Adrenal gland (tissue), 5 donors: ENCODE results near the gene AXIN1.

Experiments
- POLR2A ChIP-seq, 2 donors: fragments of 450-650 bp; IDR thresholded peaks; one replicate each; pipeline ENCODE4 v1.6.1; 2017; ENCODE audit warnings: antibody characterized with exemption in 2 of 2, mild to moderate bottlenecking in 2 of 2, moderate library complexity in 1 of 2
- TF ChIP-seq, protein P1 (sequence below), 6 experiments: fragments of 450-650 bp in 4 of 6; fragments of 200-600 bp in 2 of 6; sonication (generic) in 1 of 6; IDR thresholded peaks; 1 replicate in 5 of 6; 2 replicates in 1 of 6; pipeline versions ENCODE4 v1.5.1 to v1.8.0; 2016 to 2021; ENCODE audit warnings: antibody characterized with exemption in 6 of 6, mild to moderate bottlenecking in 2 of 6, moderate library complexity in 1 of 6
- donor health status: DM: no; HTN: no; CAD: no.

DNA sequence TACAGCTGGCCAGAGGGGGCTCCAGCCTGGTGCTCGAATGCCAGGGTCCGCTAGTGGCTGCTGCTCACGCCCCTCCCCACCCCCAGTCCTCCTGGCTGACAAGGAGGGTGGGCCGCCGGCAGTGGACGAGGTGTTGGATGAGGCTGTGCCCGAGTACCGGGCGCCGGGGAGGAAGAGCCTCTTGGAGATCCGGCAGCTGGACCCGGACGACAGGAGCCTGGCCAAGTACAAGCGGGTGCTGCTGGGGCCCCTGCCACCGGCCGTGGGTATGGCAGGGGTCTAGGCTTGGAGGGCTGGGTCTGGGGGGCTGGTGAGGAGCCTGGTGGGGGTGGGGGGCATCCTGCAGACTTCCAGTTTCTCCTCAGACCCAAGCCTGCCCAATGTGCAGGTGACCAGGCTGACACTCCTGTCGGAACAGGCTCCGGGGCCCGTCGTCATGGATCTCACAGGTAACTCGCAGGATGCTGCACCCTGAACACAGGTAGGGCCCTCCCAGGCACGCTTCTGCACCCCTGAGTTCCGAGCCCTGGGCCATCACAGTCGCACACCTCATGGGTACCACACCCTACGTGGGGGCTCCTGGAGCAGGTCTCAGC lies 70.8 kb downstream of the AXIN1 start:
- TF ChIP-seq, protein P1, sequence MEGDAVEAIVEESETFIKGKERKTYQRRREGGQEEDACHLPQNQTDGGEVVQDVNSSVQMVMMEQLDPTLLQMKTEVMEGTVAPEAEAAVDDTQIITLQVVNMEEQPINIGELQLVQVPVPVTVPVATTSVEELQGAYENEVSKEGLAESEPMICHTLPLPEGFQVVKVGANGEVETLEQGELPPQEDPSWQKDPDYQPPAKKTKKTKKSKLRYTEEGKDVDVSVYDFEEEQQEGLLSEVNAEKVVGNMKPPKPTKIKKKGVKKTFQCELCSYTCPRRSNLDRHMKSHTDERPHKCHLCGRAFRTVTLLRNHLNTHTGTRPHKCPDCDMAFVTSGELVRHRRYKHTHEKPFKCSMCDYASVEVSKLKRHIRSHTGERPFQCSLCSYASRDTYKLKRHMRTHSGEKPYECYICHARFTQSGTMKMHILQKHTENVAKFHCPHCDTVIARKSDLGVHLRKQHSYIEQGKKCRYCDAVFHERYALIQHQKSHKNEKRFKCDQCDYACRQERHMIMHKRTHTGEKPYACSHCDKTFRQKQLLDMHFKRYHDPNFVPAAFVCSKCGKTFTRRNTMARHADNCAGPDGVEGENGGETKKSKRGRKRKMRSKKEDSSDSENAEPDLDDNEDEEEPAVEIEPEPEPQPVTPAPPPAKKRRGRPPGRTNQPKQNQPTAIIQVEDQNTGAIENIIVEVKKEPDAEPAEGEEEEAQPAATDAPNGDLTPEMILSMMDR (IDR thresholded peaks at IDR 0.05) = no peak
- TF ChIP-seq POLR2A (IDR thresholded peaks at IDR 0.05) = no peak
